Muscle of leg (tissue), 11 donors: ENCODE data around the gene ADCY6. TPM values are rescaled to one million over a fixed set of nuclear protein-coding genes. Genes with fewer than 3 reads are reported as not detected.
"Not testable (repeated sequence)": the region's sequence is repeated elsewhere in the genome, so short reads cannot be mapped to it uniquely, and the experiment has no call there.

Experiments
- DNase-seq: peaks from one replicate; pipeline ENCODE4 v3.0.0; 2013
- H3K27ac ChIP-seq: one replicate; pipeline ENCODE4 v1.5.1; 2013; ENCODE audit warnings: mild to moderate bottlenecking, low read length, control low read depth
- H3K27me3 ChIP-seq: one replicate; pipeline ENCODE4 v1.6.1; 2013; ENCODE audit warnings: low read length; ENCODE audit not compliant: control insufficient read depth, insufficient read depth
- H3K36me3 ChIP-seq: one replicate; pipeline ENCODE4 v1.6.1; 2013; ENCODE audit warnings: low read length; ENCODE audit not compliant: control insufficient read depth, insufficient read depth
- H3K4me1 ChIP-seq: one replicate; pipeline ENCODE4 v1.6.1; 2013; ENCODE audit warnings: low read length; ENCODE audit not compliant: control insufficient read depth, insufficient read depth
- H3K4me3 ChIP-seq: one replicate; pipeline ENCODE4 v1.5.1; 2013; ENCODE audit warnings: low read length, control low read depth
- H3K9me3 ChIP-seq: replicated peaks from 2 replicates; pipeline ENCODE4 v1.6.1; 2013; ENCODE audit warnings: low read depth, low read length; ENCODE audit not compliant: control insufficient read depth
- WGBS: methylation state at CpG from one replicate; pipeline ENCODE4 v1.1.5; 2013; ENCODE audit warnings: missing lambda C conversion rate; ENCODE audit not compliant: insufficient coverage; 5-methylcytosine and 5-hydroxymethylcytosine counted together
- polyA plus RNA-seq, 8 donors: library from polyadenylated mRNA; unstranded; fragments of 120-200 nt; gene quantifications; one replicate each; pipeline versions ENCODE4 v1.2.1 to v1.2.3, GENCODE V29; 2013; ENCODE audit warnings: inconsistent platforms in 1 of 8, low replicate concordance in 1 of 8; ENCODE audit not compliant: insufficient read length in 8 of 8, insufficient read depth in 1 of 8
- total RNA-seq: library from RNA; stranded (reverse); fragments of 120-200 nt; gene quantifications from one replicate; pipeline ENCODE4 v1.2.4, GENCODE V29; 2013

The ADCY6 gene
- total and polyA plus RNA-seq, 9 donors: 25.6 to 46.0 (median 38.0) TPM

- not testable (repeated sequence) for H3K9me3 ChIP-seq, H3K27ac ChIP-seq, H3K4me3 ChIP-seq, H3K36me3 ChIP-seq, H3K27me3 ChIP-seq, DNase-seq
- peaks cover 11% of the 10 kb centered on the region for H3K4me1 ChIP-seq
- WGBS: 50% methylated on average over 1 of the region's 2 CpGs
These were observed 68.7 kb downstream of the ADCY6 start for GRCh38 chr12:48720171-48720570.

- H3K4me1 ChIP-seq: peaks cover 17% of the 10 kb centered on the region
- 82% methylated on average over 3 of the region's 4 CpGs for WGBS
- H3K27ac ChIP-seq, DNase-seq, H3K9me3 ChIP-seq, H3K36me3 ChIP-seq, H3K27me3 ChIP-seq, H3K4me3 ChIP-seq: not testable (repeated sequence)
These were observed 69.9 kb downstream of the ADCY6 start for GRCh38 chr12:48719002-48719401.

GRCh38 chr12:48717252-48717695, 71.6 kb downstream of the ADCY6 start:
- Histone ChIP-seq H3K4me1 (peaks cover 17% of the 10 kb centered on the region), H3K9me3 (peaks cover 3% of the 10 kb centered on the region), H3K27me3 (no peaks in the 10 kb centered on the region), H3K4me3 (peak overlapping the region; percentile 93), H3K36me3 (peaks cover 18% of the 10 kb centered on the region), H3K27ac (peak overlapping the region; percentile 99)
- peak; percentile 37 for DNase-seq
- 7% methylated on average over 17 of the region's 21 CpGs for WGBS

GRCh38 chr12:48716493-48717251, 72.2 kb downstream of the ADCY6 start, which contains the start of gene CCNT1:
TSS of gene CCNT1 (minus strand) at chr12:48716707. CDS start at chr12:48716675, 32 bp downstream.
- DNase-seq: peak; percentile 100
- under 1% methylated on average over 33 of the region's 61 CpGs for WGBS
- peaks cover 3% of the 10 kb centered on the region for H3K9me3 ChIP-seq

More at GRCh38 chr12:48716493-48717251, 72.2 kb downstream of the ADCY6 start, which contains the start of gene CCNT1:
- peaks cover 17% of the 10 kb centered on the region for H3K4me1 ChIP-seq
- no peaks in the 10 kb centered on the region for H3K27me3 ChIP-seq
- H3K27ac ChIP-seq: peak within 1 kb of the TSS; percentile 99
- peaks cover 22% of the 10 kb centered on the region for H3K36me3 ChIP-seq
- H3K4me3 ChIP-seq: peak within 1 kb of the TSS; percentile 93

Other genes starting within 250 kb of the ADCY6 start
- not detected for gene LALBA, start 219.0 kb downstream of the ADCY6 start, total RNA-seq
- gene LALBA, start 219.0 kb downstream of the ADCY6 start, polyA plus RNA-seq: not detected
- gene KANSL2, start 106.9 kb downstream of the ADCY6 start, total RNA-seq: 36.6 TPM
- gene KANSL2, start 106.9 kb downstream of the ADCY6 start, polyA plus RNA-seq: 10 to 100 TPM; 26.1 to 32.2 (median 29.7) TPM
- gene CCNT1, start 72.4 kb downstream of the ADCY6 start, total RNA-seq: 19.2 TPM
- 10 to 100 TPM; 13.3 to 19.6 (median 16.1) TPM for gene CCNT1, start 72.4 kb downstream of the ADCY6 start, polyA plus RNA-seq
- gene CACNB3, start 29.4 kb upstream of the ADCY6 start, total RNA-seq: 10.6 TPM
- gene CACNB3, start 29.4 kb upstream of the ADCY6 start, polyA plus RNA-seq: 10 to 100 TPM; 15.2 to 30.8 (median 20.2) TPM
- gene DDX23, start 63.1 kb upstream of the ADCY6 start, total RNA-seq: 58.8 TPM
- gene DDX23, start 63.1 kb upstream of the ADCY6 start, polyA plus RNA-seq: 10 to 100 TPM; 52.9 to 75.1 (median 65.1) TPM
- 0.22 TPM for gene RND1, start 76.8 kb upstream of the ADCY6 start, total RNA-seq
- under 1 TPM; 0.23 to 0.74 (median 0.54) TPM for gene RND1, start 76.8 kb upstream of the ADCY6 start, polyA plus RNA-seq
- 18.6 TPM for gene FKBP11, start 136.4 kb upstream of the ADCY6 start, total RNA-seq
- 10 to 100 TPM; 18.3 to 37.3 (median 24.8) TPM for gene FKBP11, start 136.4 kb upstream of the ADCY6 start, polyA plus RNA-seq
- 19.9 TPM for gene ARF3, start 168.4 kb upstream of the ADCY6 start, total RNA-seq
- 10 to 100 TPM; 40.8 to 63.3 (median 51.4) TPM for gene ARF3, start 168.4 kb upstream of the ADCY6 start, polyA plus RNA-seq
- gene WNT10B, start 182.6 kb upstream of the ADCY6 start, total RNA-seq: 1.1 TPM
- gene WNT10B, start 182.6 kb upstream of the ADCY6 start, polyA plus RNA-seq: 1 to 10 TPM in 7 of 8 donors, under 1 TPM in 1; 0.45 to 3.5 (median 1.2) TPM
- gene WNT1, start 189.2 kb upstream of the ADCY6 start, total RNA-seq: not detected
- gene WNT1, start 189.2 kb upstream of the ADCY6 start, polyA plus RNA-seq: under 1 TPM in 5 of 8 donors, not detected in 3; 0.14 to 0.21 (median 0.17) TPM
- gene DDN, start 210.3 kb upstream of the ADCY6 start, total RNA-seq: 19.2 TPM
- gene DDN, start 210.3 kb upstream of the ADCY6 start, polyA plus RNA-seq: 10 to 100 TPM; 10.2 to 30.4 (median 14.2) TPM
- 60.3 TPM for gene PRKAG1, start 229.7 kb upstream of the ADCY6 start, total RNA-seq
- gene PRKAG1, start 229.7 kb upstream of the ADCY6 start, polyA plus RNA-seq: 10 to 100 TPM; 53.8 to 72.0 (median 61.0) TPM